AG04450 (cell line): ENCODE results near the gene CISH. TPM values are rescaled to one million over a fixed set of nuclear protein-coding genes. Genes with fewer than 3 reads are reported as not detected.

Experiments used
- CTCF ChIA-PET: fragments of 300-600, 350-600 bp; formaldehyde crosslinking; extraction: SDS; loops from one replicate; lab custom pipeline; 2022; ENCODE audit warnings: antibody characterized with exemption, inconsistent platforms; lab: Charles Lee
- POLR2A ChIA-PET: fragments of 350-600 bp; formaldehyde crosslinking; extraction: SDS; loops from one replicate; lab custom pipeline; 2021; ENCODE audit warnings: antibody characterized with exemption, inconsistent platforms; lab: Yijun Ruan, JAX
- DNase-seq: peaks from one replicate; pipeline ENCODE4 v3.0.0-alpha.2; 2011; ENCODE audit warnings: low read depth, low spot score
- H3K27ac ChIP-seq: one replicate; pipeline ENCODE4 v1.5.1; 2012; ENCODE audit warnings: low read depth, low read length, control low read depth
- H3K27me3 ChIP-seq: one replicate; pipeline ENCODE4 v1.6.0; 2012; ENCODE audit warnings: low read length; ENCODE audit not compliant: control insufficient read depth, insufficient read depth
- H3K4me3 ChIP-seq: 2 replicates; pipeline ENCODE4 v1.5.1; 2011; ENCODE audit warnings: mild to moderate bottlenecking, low read depth, low read length, control low read depth
- H3K9me3 ChIP-seq: 2 replicates; pipeline ENCODE4 v1.5.1; 2012; ENCODE audit warnings: low read length; ENCODE audit not compliant: control insufficient read depth, insufficient read depth
- polyA plus RNA-seq: library from polyadenylated mRNA; depleted of rRNA; stranded (reverse); fragments of >200 nt; gene quantifications from 2 replicates; pipeline ENCODE4 v1.2.3, GENCODE V29; 2011
- TF ChIP-seq, protein P1 (sequence below): IDR thresholded peaks from 2 replicates; pipeline ENCODE4 v1.5.1; 2011; ENCODE audit warnings: low read depth, low read length, control low read depth, inconsistent platforms

The CISH gene
- polyA plus RNA-seq, 1 experiment = 2.4 TPM

GRCh38 chr3:50585919-50586762 is 25.4 kb downstream of the CISH start:
- ChIA-PET POLR2A (interaction anchor here (0.6 to 1.2 kb wide), 2 partner anchors 15 to 115 kb away, joined by 3 to 5 read pairs; no protein-coding TSS in a partner anchor), CTCF (interaction anchor here (1.1 to 2.8 kb wide), 3 partner anchors 28 to 30 kb away, joined by 4 to 12 read pairs (median 4); partner anchors contain the start of gene MAPKAPK3)
- no peak overlapping the region for H3K27ac ChIP-seq
- DNase-seq = no peak
- TF ChIP-seq, protein P1, sequence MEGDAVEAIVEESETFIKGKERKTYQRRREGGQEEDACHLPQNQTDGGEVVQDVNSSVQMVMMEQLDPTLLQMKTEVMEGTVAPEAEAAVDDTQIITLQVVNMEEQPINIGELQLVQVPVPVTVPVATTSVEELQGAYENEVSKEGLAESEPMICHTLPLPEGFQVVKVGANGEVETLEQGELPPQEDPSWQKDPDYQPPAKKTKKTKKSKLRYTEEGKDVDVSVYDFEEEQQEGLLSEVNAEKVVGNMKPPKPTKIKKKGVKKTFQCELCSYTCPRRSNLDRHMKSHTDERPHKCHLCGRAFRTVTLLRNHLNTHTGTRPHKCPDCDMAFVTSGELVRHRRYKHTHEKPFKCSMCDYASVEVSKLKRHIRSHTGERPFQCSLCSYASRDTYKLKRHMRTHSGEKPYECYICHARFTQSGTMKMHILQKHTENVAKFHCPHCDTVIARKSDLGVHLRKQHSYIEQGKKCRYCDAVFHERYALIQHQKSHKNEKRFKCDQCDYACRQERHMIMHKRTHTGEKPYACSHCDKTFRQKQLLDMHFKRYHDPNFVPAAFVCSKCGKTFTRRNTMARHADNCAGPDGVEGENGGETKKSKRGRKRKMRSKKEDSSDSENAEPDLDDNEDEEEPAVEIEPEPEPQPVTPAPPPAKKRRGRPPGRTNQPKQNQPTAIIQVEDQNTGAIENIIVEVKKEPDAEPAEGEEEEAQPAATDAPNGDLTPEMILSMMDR = no peak
- no peak overlapping the region for H3K4me3 ChIP-seq
- no peaks in the 10 kb centered on the region for H3K9me3 ChIP-seq
- H3K27me3 ChIP-seq = no peaks in the 10 kb centered on the region

- ChIA-PET POLR2A (interaction anchor here (0.7 kb wide), 1 partner anchor 27 kb away, joined by 3 read pairs; the partner anchor contains the start of gene CISH), CTCF (no interaction called here)
- TF ChIP-seq, protein P1 = no peak
- H3K9me3 ChIP-seq = no peaks in the 10 kb centered on the region
- H3K27ac ChIP-seq = no peak overlapping the region
- no peak for DNase-seq
- no peak overlapping the region for H3K4me3 ChIP-seq
- H3K27me3 ChIP-seq = no peaks in the 10 kb centered on the region
Measured at GRCh38 chr3:50584391-50584790, 27.2 kb downstream of the CISH start.

- CTCF ChIA-PET = interaction anchor here (0.6 to 1.2 kb wide), 2 partner anchors 31 to 42 kb away, joined by 3 to 4 read pairs; no protein-coding TSS in a partner anchor
- no peak overlapping the region for H3K27ac ChIP-seq
- H3K27me3 ChIP-seq = no peaks in the 10 kb centered on the region
- TF ChIP-seq, protein P1 = no peak
- DNase-seq = no peak
- no peak overlapping the region for H3K4me3 ChIP-seq
- no peaks in the 10 kb centered on the region for H3K9me3 ChIP-seq
- POLR2A ChIA-PET = interaction anchor here (0.7 kb wide), 1 partner anchor 28 kb away, joined by 3 read pairs; the partner anchor contains the start of gene CISH
Measured at GRCh38 chr3:50583897-50584296, 27.7 kb downstream of the CISH start.

- DNase-seq = no peak
- ChIA-PET POLR2A (no interaction called here), CTCF (no interaction called here)
- H3K4me3 ChIP-seq = no peak overlapping the region
- TF ChIP-seq, protein P1 = no peak
- no peak overlapping the region for H3K27ac ChIP-seq
- no peaks in the 10 kb centered on the region for H3K27me3 ChIP-seq
- H3K9me3 ChIP-seq = no peaks in the 10 kb centered on the region
Measured at GRCh38 chr3:50582083-50582482, 29.5 kb downstream of the CISH start.

DNA sequence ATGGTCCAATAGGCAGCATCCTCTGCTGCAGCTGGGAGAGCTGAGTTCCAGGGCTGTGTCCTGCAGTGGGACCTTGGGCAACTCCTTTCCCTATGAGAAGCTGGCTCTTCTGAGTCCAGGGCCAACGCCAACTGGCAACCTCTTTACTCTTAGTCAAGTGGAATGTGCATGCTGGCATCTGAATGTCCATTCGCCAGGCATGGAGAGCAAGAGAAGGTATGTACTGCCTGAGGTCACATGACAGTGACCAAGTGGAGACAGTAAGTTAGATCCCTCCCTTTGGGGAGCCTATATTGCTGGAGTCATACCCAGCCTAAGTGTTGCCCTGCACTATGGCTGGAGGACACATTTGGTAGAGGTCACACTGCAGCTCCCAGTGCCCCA is 30.1 kb downstream of the CISH start:
- TF ChIP-seq, protein P1 = no peak
- POLR2A ChIA-PET = interaction anchor here (0.8 kb wide), 1 partner anchor 13 kb away, joined by 3 read pairs; no protein-coding TSS in a partner anchor
- Histone ChIP-seq H3K27me3 (no peaks in the 10 kb centered on the region), H3K27ac (no peak overlapping the region), H3K4me3 (no peak overlapping the region), H3K9me3 (no peaks in the 10 kb centered on the region)
- CTCF ChIA-PET = interaction anchor here (0.6 to 1.6 kb wide), 4 partner anchors 9 to 1386 kb away, joined by 4 to 6 read pairs (median 6); partner anchors contain the start of gene PCBP4
- no peak for DNase-seq
